Upper lobe of right lung (tissue), 1 donor: Measurements from ENCODE around the gene SNTG2. TPM values are rescaled to one million over a fixed set of nuclear protein-coding genes. Genes with fewer than 3 reads are reported as not detected.

ENCODE experiments used
- ATAC-seq: fragments of 200-7000 bp; cut with Tn5 transposase; one replicate; pipeline ENCODE4 v1.9.1; 2020; ENCODE audit warnings: mild to moderate bottlenecking, moderate library complexity
- DNase-seq: peaks from one replicate; pipeline ENCODE4 v3.0.0-alpha.2; 2020
- H3K27ac ChIP-seq: fragments of 200-600 bp; one replicate; pipeline ENCODE4 v1.8.0; 2022
- H3K27me3 ChIP-seq: fragments of 200-600 bp; one replicate; pipeline ENCODE4 v1.8.0; 2022; ENCODE audit warnings: mild to moderate bottlenecking
- H3K36me3 ChIP-seq: fragments of 200-600 bp; one replicate; pipeline ENCODE4 v1.8.0; 2022
- H3K4me1 ChIP-seq: fragments of 200-600 bp; one replicate; pipeline ENCODE4 v1.8.0; 2022
- H3K4me3 ChIP-seq: fragments of 200-600 bp; one replicate; pipeline ENCODE4 v1.8.0; 2022; ENCODE audit warnings: mild to moderate bottlenecking
- H3K9me3 ChIP-seq: fragments of 200-600 bp; one replicate; pipeline ENCODE4 v1.8.0; 2022
- CTCF ChIP-seq: fragments of 200-600 bp; IDR thresholded peaks from one replicate; pipeline ENCODE4 v1.8.0; 2022; ENCODE audit warnings: antibody characterized with exemption
- intact Hi-C: fragments of 100-400 bp; cut with DNase I; formaldehyde crosslinking; loops from one replicate; pipeline ENCODE4 v1.11.0; 2022
- total RNA-seq: library from RNA; stranded (reverse); fragmentation: NEBNext Ultra II Directional; extraction: Animal tissue kit (Norgen Biotek cat#: 25700); gene quantifications from one replicate; pipeline ENCODE4 v1.2.1, GENCODE V29; 2021
- donor health status: DM: no; HTN: yes; CAD: no; lungs with severe emphysema.

The SNTG2 gene
- total RNA-seq, 1 donor from 2014 or later = 3.6 TPM

DNA sequence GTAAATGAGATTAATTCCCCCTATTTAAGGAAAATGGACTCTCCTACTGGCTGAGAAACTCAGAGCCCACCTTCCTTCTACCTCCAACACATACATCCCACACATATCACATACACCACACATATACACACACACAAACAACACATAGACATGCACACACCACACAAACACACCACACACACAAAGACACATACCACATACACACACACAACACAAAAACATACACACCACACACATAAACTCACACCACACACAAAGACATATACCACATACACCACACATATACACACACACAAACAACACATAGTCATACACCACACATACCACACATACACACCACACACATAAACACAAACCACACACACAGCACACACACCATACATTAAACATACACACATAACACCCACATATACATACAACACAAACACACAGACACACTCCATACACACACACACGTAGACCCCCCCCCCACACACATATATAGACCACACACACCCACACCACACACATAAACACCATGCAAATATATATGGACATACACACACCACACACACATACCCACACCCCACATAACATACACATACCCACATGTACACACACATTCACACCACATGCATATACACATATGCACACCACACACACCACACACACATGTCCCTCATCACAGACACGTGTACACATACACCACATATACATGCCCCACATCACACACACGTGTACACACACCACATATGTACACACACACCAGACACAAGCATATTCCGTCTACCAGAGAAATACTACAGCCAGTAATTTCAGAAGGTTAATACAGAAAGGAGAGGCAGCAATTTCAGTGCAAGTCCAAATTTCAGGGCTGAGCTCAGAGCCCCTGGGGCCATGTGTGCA lies 204.3 kb downstream of the SNTG2 start:
- DNase-seq (no peak), ATAC-seq (no peak)
- Histone ChIP-seq H3K4me1 (no peaks in the 10 kb centered on the region), H3K9me3 (no peaks in the 10 kb centered on the region), H3K4me3 (no peak overlapping the region), H3K27ac (no peak overlapping the region), H3K36me3 (no peaks in the 10 kb centered on the region), H3K27me3 (no peaks in the 10 kb centered on the region)
- intact Hi-C loops = no loop called here
- no peak for TF ChIP-seq CTCF

- TF ChIP-seq CTCF = no peak
Observed at GRCh38 chr2:1156059-1156458, 205.4 kb downstream of the SNTG2 start.

GRCh38 chr2:1156531-1156930 lies 205.9 kb downstream of the SNTG2 start:
- ATAC-seq (no peak), DNase-seq (no peak)
- no peaks in the 10 kb centered on the region for H3K9me3 ChIP-seq
- no peak overlapping the region for H3K4me3 ChIP-seq
- no peaks in the 10 kb centered on the region for H3K4me1 ChIP-seq
- intact Hi-C loops = no loop called here
- no peaks in the 10 kb centered on the region for H3K36me3 ChIP-seq
- no peak overlapping the region for H3K27ac ChIP-seq
- TF ChIP-seq CTCF = no peak
- no peaks in the 10 kb centered on the region for H3K27me3 ChIP-seq

More at GRCh38 chr2:1156059-1156458, 205.4 kb downstream of the SNTG2 start:
- Histone ChIP-seq H3K9me3 (no peaks in the 10 kb centered on the region), H3K36me3 (no peaks in the 10 kb centered on the region), H3K27ac (no peak overlapping the region), H3K4me1 (no peaks in the 10 kb centered on the region), H3K27me3 (no peaks in the 10 kb centered on the region), H3K4me3 (no peak overlapping the region)
- intact Hi-C loops = no loop called here
- no peak for DNase-seq
- no peak for ATAC-seq

- no peak for ATAC-seq
- no peaks in the 10 kb centered on the region for H3K27me3 ChIP-seq
- intact Hi-C loops = no loop called here
- no peak overlapping the region for H3K4me3 ChIP-seq
- H3K4me1 ChIP-seq = no peaks in the 10 kb centered on the region
- no peak overlapping the region for H3K27ac ChIP-seq
- no peak for DNase-seq
- H3K9me3 ChIP-seq = no peaks in the 10 kb centered on the region
- H3K36me3 ChIP-seq = no peaks in the 10 kb centered on the region
- no peak for TF ChIP-seq CTCF
Observed at GRCh38 chr2:1157107-1157506, 206.5 kb downstream of the SNTG2 start.

- H3K4me3 ChIP-seq = no peak overlapping the region
- TF ChIP-seq CTCF = no peak
- no peaks in the 10 kb centered on the region for H3K9me3 ChIP-seq
- H3K4me1 ChIP-seq = no peaks in the 10 kb centered on the region
- no peak for DNase-seq
- H3K27me3 ChIP-seq = no peaks in the 10 kb centered on the region
- H3K36me3 ChIP-seq = no peaks in the 10 kb centered on the region
- ATAC-seq = no peak
- intact Hi-C loops = no loop called here
- no peak overlapping the region for H3K27ac ChIP-seq
Observed at GRCh38 chr2:1159013-1159412, 208.4 kb downstream of the SNTG2 start.
